B cell (primary cell): ENCODE measurements around the gene ZNF346. TPM values are rescaled to one million over a fixed set of nuclear protein-coding genes. Genes with fewer than 3 reads are reported as not detected.

Source experiments
- ATAC-seq: fragments of 200-7000 bp; cut with Tn5 transposase; one replicate; pipeline ENCODE4 v1.10.0; 2021; ENCODE audit warnings: low read depth, mild to moderate bottlenecking, moderate number of reproducible peaks, moderate library complexity
- CTCF ChIA-PET: fragments of 350-600 bp; sonication (Branson Sonifier 250); formaldehyde crosslinking; loops from one replicate; lab custom pipeline; 2021; ENCODE audit warnings: antibody characterized with exemption, inconsistent platforms; lab: Charles Lee
- POLR2A ChIA-PET: fragments of 350-600 bp; sonication (Branson Sonifier 250); formaldehyde crosslinking; loops from one replicate; lab custom pipeline; 2021; ENCODE audit warnings: antibody characterized with exemption; lab: Charles Lee
- DNase-seq: peaks from one replicate; pipeline ENCODE4 v3.0.0; 2013
- H2AFZ ChIP-seq: 2 replicates; pipeline ENCODE4 v1.6.1; 2012; ENCODE audit warnings: mild to moderate bottlenecking, low read depth, low read length; ENCODE audit not compliant: insufficient read depth, poor library complexity, severe bottlenecking
- H3K27ac ChIP-seq, 2 donors: 1 replicate in 1 of 2; 2 replicates in 1 of 2; pipeline ENCODE4 v1.5.1; 2012 to 2013; ENCODE audit warnings: low read length in 2 of 2, mild to moderate bottlenecking in 2 of 2, moderate library complexity in 1 of 2
- H3K27me3 ChIP-seq, 4 experiments: fragments of 200-600 bp in 1 of 4; sonication (generic) in 1 of 4; replicated peaks in 1 of 4; 1 replicate in 2 of 4; 2 replicates in 2 of 4; pipeline versions ENCODE4 v1.6.1 to v1.7.0; 2013 to 2016; ENCODE audit warnings: low read length in 3 of 4, mild to moderate bottlenecking in 2 of 4, mixed read lengths in 1 of 4, moderate library complexity in 1 of 4; ENCODE audit not compliant: insufficient read depth in 4 of 4, control insufficient read depth in 3 of 4; ENCODE audit errors: control extremely low read depth in 1 of 4
- H3K36me3 ChIP-seq, 2 experiments: replicated peaks in 1 of 2; 1 replicate in 1 of 2; 2 replicates in 1 of 2; pipeline versions ENCODE4 v1.6.1 to v1.7.1; 2013; ENCODE audit warnings: low read length in 1 of 2; ENCODE audit not compliant: insufficient read depth in 2 of 2, control insufficient read depth in 1 of 2; ENCODE audit errors: control extremely low read depth in 1 of 2, extremely low read depth in 1 of 2
- H3K4me1 ChIP-seq, 2 donors: fragments of 200-600 bp in 1 of 2; sonication (generic) in 1 of 2; 1 replicate in 1 of 2; 2 replicates in 1 of 2; pipeline versions ENCODE4 v1.5.1 to v1.6.1; 2013 to 2017; ENCODE audit warnings: low read length in 2 of 2; ENCODE audit not compliant: control insufficient read depth in 2 of 2, insufficient read depth in 2 of 2
- H3K4me2 ChIP-seq: replicated peaks from 2 replicates; pipeline ENCODE3; 2012; ENCODE audit warnings: mild to moderate bottlenecking, low read depth, low read length; ENCODE audit not compliant: poor library complexity, severe bottlenecking
- H3K4me3 ChIP-seq, 5 experiments: fragments of 200-600 bp in 1 of 5; sonication (generic) in 1 of 5; 1 replicate in 3 of 5; 2 replicates in 2 of 5; pipeline versions ENCODE4 v1.5.1 to v1.7.0; 2011 to 2016; ENCODE audit warnings: low read length in 4 of 5, mild to moderate bottlenecking in 4 of 5, low read depth in 2 of 5, control low read depth in 1 of 5, moderate library complexity in 1 of 5; ENCODE audit not compliant: insufficient read depth in 1 of 5; ENCODE audit errors: control extremely low read depth in 1 of 5, extremely low read depth in 1 of 5
- H3K79me2 ChIP-seq: fragments of 200-600 bp; sonication (generic); one replicate; pipeline ENCODE4 v1.6.0; 2016; ENCODE audit warnings: low read length; ENCODE audit not compliant: control insufficient read depth, insufficient read depth
- H3K9ac ChIP-seq: fragments of 200-600 bp; sonication (generic); 2 replicates; pipeline ENCODE4 v1.6.1; 2017; ENCODE audit warnings: mild to moderate bottlenecking, low read length, moderate library complexity
- H3K9me3 ChIP-seq, 3 donors: one replicate each; pipeline versions ENCODE4 v1.6.1 to v1.7.1; 2013; ENCODE audit warnings: low read length in 2 of 3; ENCODE audit not compliant: control insufficient read depth in 2 of 3, insufficient read depth in 1 of 3; ENCODE audit errors: control extremely low read depth in 1 of 3
- H4K20me1 ChIP-seq: 2 replicates; pipeline ENCODE4 v1.6.0; 2012; ENCODE audit warnings: mild to moderate bottlenecking, low read length; ENCODE audit not compliant: insufficient read depth, control insufficient read depth, poor library complexity, severe bottlenecking
- H3K27ac Mint-ChIP-seq: one replicate; pipeline ENCODE4 v1.8.0; 2021; ENCODE audit warnings: mixed read lengths
- H3K27me3 Mint-ChIP-seq: one replicate; pipeline ENCODE4 v1.8.0; 2021; ENCODE audit warnings: mixed read lengths
- H3K4me1 Mint-ChIP-seq: one replicate; pipeline ENCODE4 v1.8.0; 2021; ENCODE audit warnings: mixed read lengths
- H3K4me3 Mint-ChIP-seq: one replicate; pipeline ENCODE4 v1.8.0; 2021; ENCODE audit warnings: mixed read lengths
- H3K9me3 Mint-ChIP-seq: one replicate; pipeline ENCODE4 v1.8.0; 2022; ENCODE audit warnings: mixed read lengths; ENCODE audit not compliant: insufficient read depth
- CTCF ChIP-seq: fragments of 200-600 bp; IDR thresholded peaks from one replicate; pipeline ENCODE4 v1.8.0; 2022; ENCODE audit warnings: antibody characterized with exemption, mild to moderate bottlenecking
- EZH2 ChIP-seq: IDR thresholded peaks from 2 replicates; pipeline ENCODE4 v1.6.1; 2012; ENCODE audit warnings: borderline replicate concordance, low read depth, mild to moderate bottlenecking, moderate library complexity, low read length; ENCODE audit not compliant: insufficient read depth, poor library complexity, severe bottlenecking
- WGBS: methylation state at CpG from one replicate; pipeline ENCODE4 v1.1.5; 2013; ENCODE audit warnings: missing lambda C conversion rate; ENCODE audit not compliant: insufficient coverage; 5-methylcytosine and 5-hydroxymethylcytosine counted together
- intact Hi-C: fragments of 100-400 bp; cut with micrococcal nuclease; formaldehyde crosslinking; loops from one replicate; pipeline ENCODE4 v1.10.0; 2022
- polyA plus RNA-seq: library from polyadenylated mRNA; depleted of rRNA; stranded (reverse); fragments of >200 nt; gene quantifications from 2 replicates; pipeline ENCODE4 v1.2.3, GENCODE V29; 2012
- total RNA-seq, 2 donors: library from RNA; stranded (reverse); fragments of 120-200 nt in 1 of 2; gene quantifications; 1 replicate in 1 of 2; 2 replicates in 1 of 2; pipeline versions ENCODE4 v1.2.3 to v1.2.4, GENCODE V29; 2013 to 2022

ZNF346 gene
- total and polyA plus RNA-seq, 2 donors (not counting 1 experiment from before 2014, with no cell fraction given), result 20.2 to 38.4 TPM

DNA sequence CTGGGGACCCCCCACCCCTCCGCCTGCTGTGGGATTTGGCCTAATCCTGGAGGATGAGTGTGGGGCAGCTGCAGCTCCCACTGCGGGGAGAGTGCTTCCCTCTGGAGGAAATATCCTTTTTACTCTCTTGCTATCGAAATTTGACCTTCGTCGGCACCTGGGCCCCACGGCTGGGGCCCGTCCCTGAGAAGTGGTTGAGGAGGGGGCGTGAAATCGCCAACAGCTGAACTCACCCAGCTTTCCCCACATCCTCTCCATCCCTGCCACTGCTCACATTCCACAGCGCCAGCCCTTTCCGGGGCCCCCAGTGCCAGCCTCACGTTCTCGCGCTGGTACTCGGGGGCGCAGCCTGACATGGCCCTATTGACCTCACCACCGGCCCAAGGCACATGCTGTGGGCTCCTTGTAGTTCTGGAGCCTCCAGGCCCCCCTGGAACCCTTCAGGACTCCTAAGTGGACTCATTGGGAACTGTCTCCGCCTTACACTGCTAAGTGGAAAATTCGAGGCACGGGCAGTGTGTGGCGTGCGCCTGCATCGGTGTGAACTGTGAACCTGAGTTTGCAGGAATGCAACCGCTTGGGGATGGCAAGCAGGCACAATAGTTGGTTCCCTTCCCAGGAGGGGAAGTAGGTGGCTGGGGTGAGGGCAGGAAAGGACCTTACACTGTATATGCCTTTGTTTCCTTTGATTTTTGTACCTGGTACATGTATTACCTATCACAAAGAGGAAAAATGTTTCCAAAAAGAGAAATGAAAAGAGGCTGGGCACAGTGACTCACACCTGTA, 83.4 kb downstream of the ZNF346 start:
- H3K79me2 ChIP-seq, result no peaks in the 10 kb centered on the region
- H3K27me3 Mint-ChIP-seq, result peaks cover 7% of the 10 kb centered on the region
- H3K4me3 ChIP-seq, result no peak overlapping the region
- DNase-seq, result no peak
- H3K4me3 Mint-ChIP-seq, result no peak overlapping the region
- ChIA-PET CTCF (no interaction called here), POLR2A (no interaction called here)
- H3K9me3 Mint-ChIP-seq, result no peaks in the 10 kb centered on the region
- ATAC-seq, result no peak
- H3K9me3 ChIP-seq, result no peaks in the 10 kb centered on the region
- no peaks in the 10 kb centered on the region for H3K36me3 ChIP-seq
- no peak overlapping the region for H2AFZ ChIP-seq
- H4K20me1 ChIP-seq, result no peaks in the 10 kb centered on the region
- intact Hi-C loops, result no loop called here
- no peaks in the 10 kb centered on the region for H3K4me1 ChIP-seq
- no peak overlapping the region for H3K27ac Mint-ChIP-seq
- no peak overlapping the region for H3K4me2 ChIP-seq
- H3K9ac ChIP-seq, result no peak overlapping the region
- 94% methylated on average over 18 of the region's 24 CpGs for whole genome bisulfite sequencing
- peaks cover 0 to 5% (median 0%) of the 10 kb centered on the region in 4 experiments for H3K27me3 ChIP-seq
- no peaks in the 10 kb centered on the region for H3K4me1 Mint-ChIP-seq
- TF ChIP-seq EZH2 (no peak), CTCF (no peak)
- H3K27ac ChIP-seq, result no peak overlapping the region

DNA sequence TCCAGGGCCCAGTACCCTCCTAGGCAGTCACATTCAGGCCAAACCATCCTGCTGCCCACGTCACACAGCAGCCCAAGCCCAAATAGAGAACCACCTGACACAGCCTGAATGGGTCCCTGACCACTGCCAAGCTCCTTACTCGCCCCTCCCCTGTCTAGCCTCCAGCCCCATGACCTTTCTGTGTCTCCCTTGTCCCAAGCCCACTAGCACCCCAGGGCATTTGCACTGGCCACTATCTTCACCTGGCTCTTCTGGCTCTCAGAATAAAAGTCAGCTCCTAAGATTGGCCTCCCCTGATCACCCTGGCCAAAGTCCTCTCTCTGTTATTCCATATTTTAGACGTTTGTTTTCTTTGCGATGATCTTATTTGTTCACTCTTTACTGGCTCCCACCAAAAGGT, 84.7 kb downstream of the ZNF346 start:
- Histone ChIP-seq H3K36me3 (no peaks in the 10 kb centered on the region), H3K4me2 (no peak overlapping the region), H4K20me1 (no peaks in the 10 kb centered on the region), H3K79me2 (no peaks in the 10 kb centered on the region), H3K27me3 (peaks cover 0 to 5% (median 0%) of the 10 kb centered on the region in 4 experiments), H3K27ac (no peak overlapping the region), H3K9ac (no peak overlapping the region), H3K9me3 (no peaks in the 10 kb centered on the region), H3K4me1 (peaks cover 0 to 6% of the 10 kb centered on the region in 2 donors), H2AFZ (no peak overlapping the region), H3K4me3 (no peak overlapping the region)
- no peak for DNase-seq
- peaks cover 7% of the 10 kb centered on the region for H3K27me3 Mint-ChIP-seq
- H3K4me1 Mint-ChIP-seq, result peaks cover 4% of the 10 kb centered on the region
- no peak for ATAC-seq
- no peak overlapping the region for H3K4me3 Mint-ChIP-seq
- CTCF ChIA-PET, result interaction anchor here (0.5 to 1.4 kb wide), 4 partner anchors 31 to 443 kb away, joined by 3 to 10 read pairs (median 3); no protein-coding TSS in a partner anchor
- H3K9me3 Mint-ChIP-seq, result no peaks in the 10 kb centered on the region
- POLR2A ChIA-PET, result no interaction called here
- H3K27ac Mint-ChIP-seq, result no peak overlapping the region
- intact Hi-C loops, result no loop called here
- 84% methylated on average over 4 of the region's 4 CpGs for WGBS
- no peak for TF ChIP-seq EZH2
- no peak for TF ChIP-seq CTCF
